NK-92 treated with Interleukin-12 subunit alpha and Interleukin-12 subunit beta, amount 100 ng/mL, for 24 hours (cell line): ENCODE data around the gene NUB1.

Experiments
- DNase-seq: peaks from one replicate; lab custom pipeline; 2025; lab: John Stamatoyannopoulos, UW

Gene NUB1

GRCh38 chr7:151425670-151426440, 84.2 kb downstream of the NUB1 start:
- no peak for DNase-seq

GRCh38 chr7:151426441-151426903, 84.9 kb downstream of the NUB1 start:
- no peak for DNase-seq

- no peak for DNase-seq
Observed at GRCh38 chr7:151426904-151427704, 85.5 kb downstream of the NUB1 start.

GRCh38 chr7:151427705-151428377, 86.2 kb downstream of the NUB1 start:
- no peak for DNase-seq
